Measurements from ENCODE around the gene UBN2.

Gene UBN2

GRCh38 chr7:139232904-139233303 lies 1.9 kb downstream of the UBN2 start:
- DNase-seq: no peak

- no peak for DNase-seq
Observed at GRCh38 chr7:139241258-139241657, 10.2 kb downstream of the UBN2 start.

- DNase-seq: no peak
Observed at GRCh38 chr7:139242741-139243281, 11.8 kb downstream of the UBN2 start.

DNA sequence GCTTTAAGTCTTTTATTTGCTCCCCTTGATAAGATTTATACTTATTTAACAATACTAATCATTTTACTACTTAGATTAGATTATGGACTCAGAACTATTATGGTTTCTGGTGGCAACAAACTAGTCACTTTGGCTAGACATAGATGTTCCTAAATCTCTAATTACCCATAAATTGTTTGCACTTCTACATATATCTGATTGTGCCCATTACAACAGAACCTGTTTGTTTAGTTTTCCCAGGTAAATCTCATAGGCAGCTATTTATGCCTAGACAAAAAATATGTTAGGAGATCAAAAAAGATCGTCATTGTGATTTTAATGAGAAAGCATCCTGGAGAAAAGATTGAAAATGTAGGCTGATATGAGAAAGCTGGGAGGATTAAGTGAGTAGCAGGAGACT lies 14.4 kb downstream of the UBN2 start:
- DNase-seq: no peak

GRCh38 chr7:139246494-139246893 lies 15.5 kb downstream of the UBN2 start:
- no peak for DNase-seq

- no peak for DNase-seq
Observed at GRCh38 chr7:139246905-139247304, 15.9 kb downstream of the UBN2 start.

DNA sequence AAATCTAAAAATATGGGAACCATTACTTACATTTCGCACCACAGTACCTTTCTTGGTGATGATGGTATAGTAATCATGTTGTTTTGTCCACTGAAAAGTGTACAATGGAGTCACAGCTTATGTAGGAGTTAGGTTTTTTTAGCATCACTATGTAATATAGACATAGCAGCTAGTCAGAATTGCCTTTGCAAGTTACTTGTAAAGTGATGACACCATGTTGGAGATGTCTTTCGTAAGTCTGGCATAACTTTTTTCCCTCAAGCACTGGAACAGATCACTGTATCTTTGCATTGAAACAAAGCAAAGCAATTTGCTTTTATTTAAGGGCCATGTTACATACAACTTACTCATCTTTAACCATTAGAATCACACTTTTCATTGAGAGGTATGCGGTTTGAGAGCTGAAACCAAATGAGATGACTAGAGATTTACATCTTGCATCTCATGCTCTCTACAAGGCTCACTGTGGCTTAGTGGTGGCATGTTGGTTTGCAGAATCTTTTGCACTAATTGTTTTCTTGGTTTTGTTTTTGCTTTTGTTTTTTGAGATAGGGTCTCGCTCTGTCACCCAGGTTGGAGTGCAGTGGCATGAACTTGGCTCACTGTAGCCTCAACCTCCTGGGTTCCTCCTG lies 18.3 kb downstream of the UBN2 start:
- DNase-seq: no peak

DNA sequence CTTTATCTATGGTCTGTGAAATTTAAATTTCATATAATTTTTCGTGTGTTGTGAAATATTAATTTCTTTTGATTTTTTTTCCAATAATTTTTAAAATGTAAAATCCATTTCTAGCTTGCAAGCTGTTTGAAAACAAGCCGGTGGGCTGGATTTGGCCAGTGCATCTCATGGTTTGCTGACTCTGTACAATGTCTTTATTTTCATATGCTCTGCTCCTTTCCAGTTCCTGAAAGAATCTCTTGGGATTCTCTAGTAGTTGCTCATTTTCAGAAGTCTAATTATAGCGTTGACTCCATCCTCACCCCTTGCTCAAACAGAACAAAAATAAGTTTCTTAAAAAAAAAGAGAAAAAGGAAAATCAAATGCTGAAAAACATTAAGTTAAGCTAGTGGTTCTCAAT lies 21.4 kb downstream of the UBN2 start:
- DNase-seq: no peak

DNA sequence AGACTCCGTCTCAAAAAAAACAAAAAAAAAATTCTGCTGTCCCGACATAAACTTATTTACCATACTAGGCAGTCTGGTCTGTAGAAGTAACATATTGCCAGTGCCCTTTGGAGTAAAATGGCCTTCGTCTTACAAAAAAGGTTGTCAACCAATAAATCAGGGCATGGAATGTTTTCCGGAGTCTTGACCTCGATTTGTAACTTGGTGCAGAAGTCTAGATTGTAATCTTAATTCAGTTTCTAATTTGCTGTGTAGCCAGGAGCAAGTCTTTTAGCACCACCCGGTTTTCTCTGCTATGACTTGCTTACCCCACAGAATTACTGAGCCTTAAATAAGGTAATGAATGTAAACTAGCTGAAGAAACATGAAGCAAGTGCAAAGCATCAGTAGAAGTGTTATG lies 23.2 kb downstream of the UBN2 start:
- no peak for DNase-seq

GRCh38 chr7:139254728-139255127 lies 23.7 kb downstream of the UBN2 start:
- DNase-seq: no peak

- no peak for DNase-seq
Observed at GRCh38 chr7:139255290-139255689, 24.3 kb downstream of the UBN2 start.

- no peak for DNase-seq
Observed at GRCh38 chr7:139259142-139259541, 28.1 kb downstream of the UBN2 start.

GRCh38 chr7:139264220-139264619 lies 33.2 kb downstream of the UBN2 start:
- no peak for DNase-seq

DNA sequence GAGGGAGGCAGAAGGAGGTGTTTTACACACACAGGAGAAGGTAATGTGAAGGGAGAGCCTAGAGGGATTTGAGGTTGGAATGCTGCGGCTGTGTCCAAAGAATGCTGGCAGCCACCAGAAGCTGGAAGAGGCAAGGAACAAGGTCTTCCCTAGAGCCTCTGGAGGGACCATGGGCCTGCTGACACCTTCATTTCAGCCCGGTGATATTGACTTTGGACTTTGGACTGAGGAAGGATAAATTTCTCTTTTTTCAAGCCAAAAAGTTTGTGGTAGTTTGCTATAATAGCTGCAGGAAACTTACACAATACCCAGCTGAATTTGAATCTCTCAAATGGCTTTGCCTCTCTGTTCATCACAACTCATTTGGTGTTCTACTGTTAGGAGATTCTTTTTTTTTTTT lies 34.6 kb downstream of the UBN2 start:
- no peak for DNase-seq

- DNase-seq: no peak
Observed at GRCh38 chr7:139271718-139272628, 40.9 kb downstream of the UBN2 start.

DNA sequence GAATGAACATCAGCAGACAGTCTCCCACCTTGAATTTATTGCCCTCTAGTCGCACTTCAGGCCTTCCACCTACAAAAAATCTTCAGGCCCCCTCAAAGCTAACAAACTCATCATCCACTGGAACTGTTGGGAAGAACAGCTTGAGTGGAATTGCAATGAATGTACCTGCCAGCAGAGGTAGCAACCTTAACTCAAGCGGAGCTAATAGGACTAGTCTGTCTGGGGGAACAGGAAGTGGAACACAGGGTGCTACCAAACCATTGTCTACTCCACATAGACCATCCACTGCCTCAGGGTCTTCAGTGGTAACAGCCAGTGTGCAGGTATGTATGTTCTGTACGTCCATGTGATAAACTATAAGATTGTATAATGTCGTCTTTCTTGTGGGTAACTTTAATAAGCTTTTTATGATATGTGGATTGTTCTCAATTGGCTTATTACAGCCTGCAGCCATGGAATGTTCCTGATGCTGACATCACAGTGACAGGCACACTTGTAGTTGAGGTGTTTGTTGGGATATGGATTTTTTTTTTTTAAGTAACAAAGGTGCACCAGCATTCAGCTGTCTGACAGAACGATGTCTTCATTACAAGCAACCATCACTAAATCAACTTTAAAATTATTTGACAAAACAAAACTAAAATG lies 53.3 kb downstream of the UBN2 start:
- DNase-seq: no peak

DNA sequence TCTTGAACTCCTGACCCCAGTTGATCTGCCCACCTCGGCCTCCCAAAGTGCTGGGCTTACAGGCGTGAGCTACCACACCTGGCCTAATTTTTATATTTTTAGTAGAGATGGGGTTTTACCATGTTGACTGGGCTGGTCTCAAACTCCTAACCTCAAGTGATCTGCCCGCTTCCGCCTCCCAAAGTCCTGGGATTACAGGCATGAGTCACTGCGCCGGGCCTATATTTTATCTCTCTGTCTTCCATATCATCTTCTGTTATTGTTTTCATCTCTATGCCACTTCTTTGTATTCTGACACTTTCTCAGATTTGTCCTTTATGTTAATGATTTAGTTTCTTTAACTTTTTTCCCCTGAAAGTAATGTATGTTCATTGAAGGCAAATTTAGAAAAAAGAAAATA lies 55.1 kb downstream of the UBN2 start:
- no peak for DNase-seq

DNA sequence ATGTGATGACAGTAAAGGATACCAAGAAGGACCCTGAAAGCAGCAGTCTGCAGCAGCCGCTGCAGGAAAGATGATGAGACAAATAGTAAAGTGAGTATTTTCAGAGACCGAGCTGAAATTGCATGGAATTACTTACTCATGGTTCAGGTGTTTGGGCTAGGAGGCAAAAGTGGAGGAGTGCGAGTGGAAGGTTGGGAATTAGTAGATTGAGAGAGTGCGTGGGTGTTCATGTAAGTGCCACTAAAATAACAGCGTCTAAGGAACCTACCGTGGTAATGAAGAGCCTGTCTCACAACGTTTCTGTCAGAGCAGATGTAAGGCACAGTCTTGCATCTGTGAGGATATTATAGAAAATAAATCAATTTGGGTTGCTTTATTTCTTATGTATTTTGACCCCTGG lies 61.8 kb downstream of the UBN2 start:
- DNase-seq: no peak

GRCh38 chr7:139293534-139293933 lies 62.5 kb downstream of the UBN2 start:
- no peak for DNase-seq

DNA sequence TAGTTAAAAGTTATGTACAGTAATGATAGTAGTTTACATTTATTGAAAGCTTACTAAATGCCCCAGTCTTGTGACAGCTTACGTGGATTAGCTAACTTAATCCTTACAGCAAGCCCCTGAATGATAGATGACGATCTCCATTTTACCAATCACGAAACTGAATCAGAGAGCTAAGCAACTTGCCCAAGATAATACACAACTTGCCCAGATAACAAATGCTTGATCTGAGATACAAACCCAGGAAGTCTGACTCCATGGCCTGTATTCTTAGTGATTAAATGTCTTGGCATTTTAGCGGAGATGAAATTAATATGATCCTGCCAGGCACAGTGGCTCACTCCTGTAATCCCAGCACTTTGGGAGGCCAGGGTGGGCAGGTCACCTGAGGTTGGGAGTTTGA lies 63.2 kb downstream of the UBN2 start:
- DNase-seq: no peak

DNA sequence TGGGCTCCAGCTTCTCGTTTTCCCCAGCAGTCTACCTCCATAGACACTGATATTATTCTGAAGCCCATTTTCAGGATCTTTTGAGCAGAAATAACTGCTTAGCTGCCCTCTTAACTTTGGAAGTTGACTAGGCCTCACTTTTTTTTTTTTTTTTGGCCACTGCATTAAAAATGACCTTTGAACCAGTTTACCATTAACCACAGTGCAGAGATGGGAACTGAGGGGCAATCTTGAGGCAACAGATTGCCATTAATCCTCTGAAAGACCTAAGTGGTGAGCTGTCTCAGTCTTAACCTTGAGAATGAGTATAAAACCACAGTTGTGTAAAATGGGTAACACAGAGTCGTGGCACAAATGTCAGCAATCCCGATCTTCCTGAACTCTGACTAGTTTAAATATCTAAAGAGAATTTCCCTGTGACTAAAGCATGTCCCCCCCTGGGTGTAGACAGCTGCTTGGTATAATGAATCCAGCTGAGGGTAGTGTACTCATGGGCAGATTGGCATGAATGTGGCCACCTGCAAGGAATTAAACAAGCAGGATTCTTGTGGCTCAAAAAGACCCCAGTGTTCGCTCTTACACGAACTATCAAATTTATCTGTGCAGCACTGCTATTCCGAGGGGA lies 64.0 kb downstream of the UBN2 start:
- DNase-seq: no peak

DNA sequence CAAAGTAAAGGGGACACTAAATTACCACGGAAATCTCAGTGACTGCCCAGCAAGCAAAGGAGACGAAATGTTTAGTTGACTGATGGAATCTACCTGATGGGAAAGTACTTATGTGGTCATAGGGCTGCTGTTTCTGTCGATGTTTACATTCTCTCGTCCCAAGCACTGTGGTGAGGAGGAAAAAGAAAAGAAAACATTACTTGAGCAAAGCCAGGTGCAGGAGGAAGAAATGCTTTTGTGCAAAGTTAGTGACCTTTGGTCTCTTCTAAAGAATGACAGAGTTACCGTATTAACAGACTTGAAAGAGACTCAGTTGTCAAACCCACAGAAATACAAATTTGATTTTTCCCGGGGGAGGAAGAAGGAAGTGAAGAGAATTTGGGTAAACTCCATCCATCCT lies 66.8 kb downstream of the UBN2 start:
- DNase-seq: no peak

DNA sequence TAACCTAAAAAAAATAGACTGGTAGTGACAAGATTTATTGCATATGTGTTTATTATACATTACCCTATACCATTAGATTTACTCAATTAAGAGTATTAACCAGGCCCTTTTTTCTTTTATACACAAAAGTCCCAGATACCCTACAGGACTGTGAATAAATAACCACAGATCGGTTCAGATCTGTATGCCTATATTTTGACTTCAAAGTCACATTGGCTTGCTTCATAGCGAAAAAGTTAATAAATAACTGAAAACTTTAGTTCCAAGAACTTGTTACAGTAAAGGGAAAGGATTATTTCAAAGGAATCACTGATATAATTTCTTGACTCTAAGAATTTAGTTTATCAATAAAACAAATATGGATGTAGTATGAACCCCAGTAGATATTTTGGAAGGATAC lies 68.3 kb downstream of the UBN2 start:
- no peak for DNase-seq
